HCT116 (cell line): ENCODE data around the gene SLC2A4. TPM values are rescaled to one million over a fixed set of nuclear protein-coding genes. Genes with fewer than 3 reads are reported as not detected.

Source experiments
- ATAC-seq: fragments of 200-7000 bp; cut with Tn5 transposase; 2 replicates; pipeline ENCODE4 v1.9.1; 2020; ENCODE audit warnings: mild to moderate bottlenecking, moderate library complexity
- BruUV-seq: library from RNA; stranded (reverse); fragments of 400-500 nt; replicated peaks from 2 replicates; lab custom pipeline; 2021; lab: Mats Ljungman, UMichigan
- CTCF ChIA-PET: fragments of 300-600 bp; sonication (Branson Sonifier 250); formaldehyde crosslinking; loops from one replicate; lab custom pipeline; 2021; ENCODE audit warnings: antibody characterized with exemption; lab: Charles Lee
- POLR2A ChIA-PET: fragments of 300-600, 350-600 bp; sonication (Branson Sonifier 250); formaldehyde crosslinking; loops from one replicate; lab custom pipeline; 2021; ENCODE audit warnings: antibody characterized with exemption; lab: Charles Lee
- RAD21 ChIA-PET, 2 experiments: fragments of 300-600 bp; sonication (Branson Sonifier 250); formaldehyde crosslinking; loops; one replicate each; lab custom pipeline; 2023; ENCODE audit warnings: low total read pairs in 2 of 2; ENCODE audit not compliant: uncharacterized antibody in 2 of 2, unreplicated experiment in 2 of 2, low non-redundant PET in 1 of 2; lab: Charles Lee
- DNase-seq: peaks from one replicate; pipeline ENCODE4 v3.0.0-alpha.2; 2010; ENCODE audit warnings: low read depth, low spot score
- H2AFZ ChIP-seq: fragments of 200-600 bp; shearing (Covaris generic), sonication (generic); 2 replicates; pipeline ENCODE4 v1.6.1; 2017; ENCODE audit warnings: low read depth, mixed run types, mixed read lengths, antibody characterized with exemption, low read length; ENCODE audit not compliant: poor library complexity, severe bottlenecking
- H3K27ac ChIP-seq: 2 replicates; pipeline ENCODE4 v1.5.1; 2012; ENCODE audit warnings: low read depth, low read length
- H3K27me3 ChIP-seq: fragments of 200-600 bp; sonication (generic); 2 replicates; pipeline ENCODE4 v1.6.1; 2016; ENCODE audit warnings: mixed run types, low read length, mixed read lengths; ENCODE audit not compliant: insufficient read depth
- H3K36me3 ChIP-seq, 2 experiments: fragments of 200-500 bp in 1 of 2; fragments of 200-600 bp in 1 of 2; sonication (Bioruptor generic) in 1 of 2; sonication (generic) in 1 of 2; 2 replicates each; pipeline versions ENCODE4 v1.5.1 to v1.6.1; 2014 to 2016; ENCODE audit warnings: low read length in 2 of 2, inconsistent platforms in 1 of 2, mixed read lengths in 1 of 2, mixed run types in 1 of 2; ENCODE audit not compliant: insufficient read depth in 2 of 2, control insufficient read depth in 1 of 2
- H3K4me1 ChIP-seq, 2 experiments: fragments of 200-600 bp in 1 of 2; sonication (generic) in 1 of 2; 2 replicates each; pipeline versions ENCODE4 v1.5.1 to v1.6.1; 2012 to 2017; ENCODE audit warnings: low read length in 2 of 2, inconsistent platforms in 1 of 2, mild to moderate bottlenecking in 1 of 2, mixed read lengths in 1 of 2, mixed run types in 1 of 2, moderate library complexity in 1 of 2; ENCODE audit not compliant: insufficient read depth in 2 of 2, control insufficient read depth in 1 of 2
- H3K4me2 ChIP-seq: fragments of 200-600 bp; sonication (generic); 2 replicates; pipeline ENCODE4 v1.6.1; 2017; ENCODE audit warnings: mixed run types, low read length, mixed read lengths
- H3K4me3 ChIP-seq, 2 experiments: fragments of 200-600 bp in 1 of 2; sonication (generic) in 1 of 2; replicated peaks in 1 of 2; 2 replicates each; pipeline ENCODE4 v1.5.1; 2011 to 2016; ENCODE audit warnings: low read length in 2 of 2, control low read depth in 1 of 2, low read depth in 1 of 2, mild to moderate bottlenecking in 1 of 2, mixed read lengths in 1 of 2, mixed run types in 1 of 2
- H3K79me2 ChIP-seq: fragments of 200-600 bp; sonication (generic); 2 replicates; pipeline ENCODE4 v1.6.1; 2017; ENCODE audit warnings: mild to moderate bottlenecking, mixed run types, low read length, moderate library complexity, mixed read lengths; ENCODE audit not compliant: insufficient read depth
- H3K9ac ChIP-seq: fragments of 200-600 bp; sonication (generic); 2 replicates; pipeline ENCODE4 v1.6.1; 2016; ENCODE audit warnings: low read length, mixed read lengths
- H3K9me2 ChIP-seq: fragments of 200-600 bp; sonication (generic), shearing (Covaris generic); 2 replicates; pipeline ENCODE4 v1.6.1; 2017; ENCODE audit warnings: mixed run types, mild to moderate bottlenecking, moderate library complexity; ENCODE audit not compliant: insufficient read depth
- H3K9me3 ChIP-seq, 2 experiments: fragments of 200-500 bp in 1 of 2; fragments of 200-600 bp in 1 of 2; sonication (Bioruptor generic) in 1 of 2; sonication (generic) in 1 of 2; 2 replicates each; pipeline ENCODE4 v1.6.1; 2014 to 2017; ENCODE audit warnings: low read length in 2 of 2, mixed read lengths in 2 of 2, inconsistent platforms in 1 of 2, low read depth in 1 of 2, mild to moderate bottlenecking in 1 of 2, mixed run types in 1 of 2, moderate library complexity in 1 of 2; ENCODE audit not compliant: control insufficient read depth in 1 of 2, insufficient read depth in 1 of 2
- H4K20me1 ChIP-seq: fragments of 200-600 bp; sonication (generic), shearing (Covaris generic); 2 replicates; pipeline ENCODE4 v1.6.1; 2017; ENCODE audit warnings: mixed run types, mild to moderate bottlenecking, moderate library complexity; ENCODE audit not compliant: insufficient read depth
- CBX3 ChIP-seq: IDR thresholded peaks from 2 replicates; pipeline ENCODE4 v1.6.1; 2012; ENCODE audit warnings: low read depth
- ELF1 ChIP-seq: IDR thresholded peaks from 2 replicates; pipeline ENCODE4 v1.6.1; 2012; ENCODE audit warnings: low read depth, borderline replicate concordance
- EZH2 ChIP-seq: fragments of 200-600 bp; sonication (generic); IDR thresholded peaks from 2 replicates; pipeline ENCODE4 v1.6.1; 2017; ENCODE audit warnings: antibody characterized with exemption, mixed run types
- EZH2phosphoT487 ChIP-seq: fragments of 200-600 bp; IDR thresholded peaks from 2 replicates; pipeline ENCODE4 v1.6.1; 2018; ENCODE audit warnings: antibody characterized with exemption, borderline replicate concordance
- JUND ChIP-seq: IDR thresholded peaks from 2 replicates; pipeline ENCODE4 v1.6.1; 2012
- RAD21 ChIP-seq: IDR thresholded peaks from 2 replicates; pipeline ENCODE4 v1.6.1; 2012; ENCODE audit warnings: low read depth, mild to moderate bottlenecking
- SIN3A ChIP-seq: IDR thresholded peaks from 2 replicates; pipeline ENCODE4 v1.6.1; 2012; ENCODE audit warnings: low read depth
- SP1 ChIP-seq: IDR thresholded peaks from 2 replicates; pipeline ENCODE4 v1.6.1; 2012; ENCODE audit warnings: low read depth
- SRF ChIP-seq: IDR thresholded peaks from 2 replicates; pipeline ENCODE4 v1.6.1; 2012; ENCODE audit warnings: low read depth
- TCF7L2 ChIP-seq: IDR thresholded peaks from 2 replicates; pipeline ENCODE4 v1.7.0; 2011; ENCODE audit warnings: borderline replicate concordance, inconsistent platforms; ENCODE audit not compliant: insufficient read depth, insufficient read length; ENCODE audit errors: extremely low read depth
- YY1 ChIP-seq: IDR thresholded peaks from 2 replicates; pipeline ENCODE4 v1.6.1; 2011; ENCODE audit warnings: low read length, low read depth, moderate library complexity, mild to moderate bottlenecking; ENCODE audit not compliant: insufficient replicate concordance; ENCODE audit errors: extremely low read depth
- intact Hi-C: fragments of 100-400 bp; cut with micrococcal nuclease; formaldehyde crosslinking; loops from 2 replicates; pipeline ENCODE4 v1.10.0; 2022
- total RNA-seq: library from RNA; stranded (reverse); gene quantifications from one replicate; pipeline ENCODE4 v1.2.1, GENCODE V29; 2021; ENCODE audit not compliant: unreplicated experiment
- TF ChIP-seq, protein P1 (sequence below): IDR thresholded peaks from 2 replicates; pipeline ENCODE4 v1.6.1; 2011; ENCODE audit warnings: mild to moderate bottlenecking, low read length, moderate library complexity; ENCODE audit not compliant: insufficient replicate concordance; ENCODE audit errors: extremely low read depth
- TF ChIP-seq, protein P2 (sequence below), 3 experiments: fragments of 200-600 bp in 1 of 3; sonication (generic) in 1 of 3; IDR thresholded peaks in 2 of 3; conservative IDR thresholded peaks in 1 of 3; 2 replicates each; pipeline ENCODE4 v1.5.1; 2012 to 2017; ENCODE audit warnings: low read depth in 2 of 3, low read length in 2 of 3, antibody characterized with exemption in 1 of 3, borderline replicate concordance in 1 of 3, control low read depth in 1 of 3, mild to moderate bottlenecking in 1 of 3, mixed read lengths in 1 of 3, mixed run types in 1 of 3, moderate library complexity in 1 of 3; ENCODE audit not compliant: insufficient read depth in 1 of 3
- TF ChIP-seq, protein P3 (sequence below): IDR thresholded peaks from 2 replicates; pipeline ENCODE4 v1.6.1; 2012

The SLC2A4 gene
- total RNA-seq, 1 experiment from 2014 or later: 2.5 TPM

DNA sequence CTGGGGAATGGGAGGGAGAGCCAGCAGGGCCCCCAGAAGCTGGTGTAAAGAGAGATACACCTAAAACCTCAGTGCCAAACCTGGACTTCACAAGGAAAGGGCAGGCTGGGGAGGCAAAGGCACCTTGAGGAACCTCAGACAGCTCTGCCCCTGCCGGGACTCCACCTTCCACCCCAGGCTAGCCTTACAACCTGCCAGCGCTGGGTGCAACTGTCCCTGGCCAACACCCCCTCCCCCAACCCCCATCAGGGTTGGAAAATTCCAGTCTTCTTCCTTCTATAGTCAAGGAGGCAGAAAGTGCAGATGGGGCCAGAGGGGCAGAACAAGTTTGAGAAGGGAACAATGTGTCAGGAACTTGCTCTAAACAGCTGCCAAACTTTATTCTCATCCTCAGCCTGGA is 10.7 kb downstream of the SLC2A4 start (continued):
- TF ChIP-seq, protein P1, sequence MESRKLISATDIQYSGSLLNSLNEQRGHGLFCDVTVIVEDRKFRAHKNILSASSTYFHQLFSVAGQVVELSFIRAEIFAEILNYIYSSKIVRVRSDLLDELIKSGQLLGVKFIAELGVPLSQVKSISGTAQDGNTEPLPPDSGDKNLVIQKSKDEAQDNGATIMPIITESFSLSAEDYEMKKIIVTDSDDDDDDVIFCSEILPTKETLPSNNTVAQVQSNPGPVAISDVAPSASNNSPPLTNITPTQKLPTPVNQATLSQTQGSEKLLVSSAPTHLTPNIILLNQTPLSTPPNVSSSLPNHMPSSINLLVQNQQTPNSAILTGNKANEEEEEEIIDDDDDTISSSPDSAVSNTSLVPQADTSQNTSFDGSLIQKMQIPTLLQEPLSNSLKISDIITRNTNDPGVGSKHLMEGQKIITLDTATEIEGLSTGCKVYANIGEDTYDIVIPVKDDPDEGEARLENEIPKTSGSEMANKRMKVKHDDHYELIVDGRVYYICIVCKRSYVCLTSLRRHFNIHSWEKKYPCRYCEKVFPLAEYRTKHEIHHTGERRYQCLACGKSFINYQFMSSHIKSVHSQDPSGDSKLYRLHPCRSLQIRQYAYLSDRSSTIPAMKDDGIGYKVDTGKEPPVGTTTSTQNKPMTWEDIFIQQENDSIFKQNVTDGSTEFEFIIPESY: no peak
- TF ChIP-seq, protein P2, sequence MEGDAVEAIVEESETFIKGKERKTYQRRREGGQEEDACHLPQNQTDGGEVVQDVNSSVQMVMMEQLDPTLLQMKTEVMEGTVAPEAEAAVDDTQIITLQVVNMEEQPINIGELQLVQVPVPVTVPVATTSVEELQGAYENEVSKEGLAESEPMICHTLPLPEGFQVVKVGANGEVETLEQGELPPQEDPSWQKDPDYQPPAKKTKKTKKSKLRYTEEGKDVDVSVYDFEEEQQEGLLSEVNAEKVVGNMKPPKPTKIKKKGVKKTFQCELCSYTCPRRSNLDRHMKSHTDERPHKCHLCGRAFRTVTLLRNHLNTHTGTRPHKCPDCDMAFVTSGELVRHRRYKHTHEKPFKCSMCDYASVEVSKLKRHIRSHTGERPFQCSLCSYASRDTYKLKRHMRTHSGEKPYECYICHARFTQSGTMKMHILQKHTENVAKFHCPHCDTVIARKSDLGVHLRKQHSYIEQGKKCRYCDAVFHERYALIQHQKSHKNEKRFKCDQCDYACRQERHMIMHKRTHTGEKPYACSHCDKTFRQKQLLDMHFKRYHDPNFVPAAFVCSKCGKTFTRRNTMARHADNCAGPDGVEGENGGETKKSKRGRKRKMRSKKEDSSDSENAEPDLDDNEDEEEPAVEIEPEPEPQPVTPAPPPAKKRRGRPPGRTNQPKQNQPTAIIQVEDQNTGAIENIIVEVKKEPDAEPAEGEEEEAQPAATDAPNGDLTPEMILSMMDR (IDR thresholded peaks at IDR 0.05 in 2 of 3, conservative IDR thresholded peaks at IDR 0.05 in 1 of 3; ENCODE audit: borderline replicate concordance in 1 of 3, insufficient read depth in 1 of 3, low read depth in 2 of 3, low read length in 2 of 3): no peak
- TF ChIP-seq EZH2: no peak

DNA sequence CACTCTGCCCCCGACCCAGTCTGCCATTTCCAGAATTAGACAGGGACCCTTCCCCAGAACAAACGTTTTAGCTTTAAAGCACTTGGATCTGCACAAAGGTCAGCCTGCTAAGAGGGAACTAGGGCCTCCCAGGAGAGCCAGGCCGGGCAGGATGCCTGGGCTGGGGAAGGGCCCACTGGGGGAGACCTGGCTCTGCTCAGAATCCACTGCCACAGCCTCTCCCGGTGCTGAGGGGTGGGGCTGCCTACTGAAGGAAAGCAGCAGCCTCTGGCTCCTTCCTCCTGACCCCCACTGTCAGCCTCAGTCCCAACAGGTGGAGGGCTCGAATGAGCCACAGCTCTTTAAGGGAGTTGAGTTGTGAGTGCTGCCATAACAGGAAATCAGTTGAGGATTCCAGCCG is 11.2 kb downstream of the SLC2A4 start:
- no TSS peak for BruUV-seq
- H3K4me3 ChIP-seq: no peak overlapping the region
- no peak overlapping the region for H3K4me2 ChIP-seq
- RAD21 ChIA-PET: no interaction called here
- no peak overlapping the region for H3K27ac ChIP-seq
- no peaks in the 10 kb centered on the region for H4K20me1 ChIP-seq
- CTCF ChIA-PET: no interaction called here
- peaks cover 17 to 41% of the 10 kb centered on the region in 2 experiments; a peak in 3 of 4 replicates for H3K4me1 ChIP-seq
- H3K36me3 ChIP-seq: no peaks in the 10 kb centered on the region
- intact Hi-C loops: no loop called here
- no peaks in the 10 kb centered on the region for H3K27me3 ChIP-seq
- H2AFZ ChIP-seq: no peak overlapping the region
- no peaks in the 10 kb centered on the region for H3K9me2 ChIP-seq
- H3K9me3 ChIP-seq: no peaks in the 10 kb centered on the region
- no peak overlapping the region for H3K9ac ChIP-seq
- TF ChIP-seq JUND (no peak), SIN3A (no peak), SRF (no peak), SP1 (no peak), TCF7L2 (no peak), YY1 (no peak), EZH2phosphoT487 (no peak), ELF1 (no peak), RAD21 (no peak), CBX3 (no peak)
- TF ChIP-seq, protein P3, sequence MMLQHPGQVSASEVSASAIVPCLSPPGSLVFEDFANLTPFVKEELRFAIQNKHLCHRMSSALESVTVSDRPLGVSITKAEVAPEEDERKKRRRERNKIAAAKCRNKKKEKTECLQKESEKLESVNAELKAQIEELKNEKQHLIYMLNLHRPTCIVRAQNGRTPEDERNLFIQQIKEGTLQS: no peak
- TF ChIP-seq, all 23 proteins: peak for 0
- POLR2A ChIA-PET: no interaction called here
- DNase-seq: no peak
- no peak for ATAC-seq
- no peaks in the 10 kb centered on the region for H3K79me2 ChIP-seq
